NCI-H748 (cell line): Measurements from ENCODE around the gene CSNK1A1.

Experiments used
- DNase-seq: peaks from one replicate; lab custom pipeline; 2025; ENCODE audit not compliant: unreplicated experiment; lab: John Stamatoyannopoulos, UW

CSNK1A1 gene

DNA sequence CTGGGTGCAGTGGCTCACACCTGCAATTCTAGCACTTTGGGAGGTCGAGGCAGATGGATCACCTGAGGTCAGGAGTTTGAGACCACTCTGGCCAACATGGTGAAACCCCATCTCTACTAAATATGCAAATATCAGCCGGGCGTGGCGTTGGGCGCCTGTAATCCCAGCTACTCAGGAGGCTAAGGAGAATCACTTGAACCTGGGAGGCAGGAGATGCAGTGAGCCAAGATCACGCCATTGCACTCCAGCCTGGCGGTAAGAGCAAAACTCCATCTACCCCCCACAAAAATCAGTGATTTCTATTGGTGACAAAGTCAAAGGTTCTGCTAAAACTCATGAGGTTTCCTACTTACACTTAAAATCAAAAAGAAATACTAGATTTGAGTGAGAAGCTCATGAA is 18.8 kb downstream of the CSNK1A1 start:
- DNase-seq, result no peak

DNA sequence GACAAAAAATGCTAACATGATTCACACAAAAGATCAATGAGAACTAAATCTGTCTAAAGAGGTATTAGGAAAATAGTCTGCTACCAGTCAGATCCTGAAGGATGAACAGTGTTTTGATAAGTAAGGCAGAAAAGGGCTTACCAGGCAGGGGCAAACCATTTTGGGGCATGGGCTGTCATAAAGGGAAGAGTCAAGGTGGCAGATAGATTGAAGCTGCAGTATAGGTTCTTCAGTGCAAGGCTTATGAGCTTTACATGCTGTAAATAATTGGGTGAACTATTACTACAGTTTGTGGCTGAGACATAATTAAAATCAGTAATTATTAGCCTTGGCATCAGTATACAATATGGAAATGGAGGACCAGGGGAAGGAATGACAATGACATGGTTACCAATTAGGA is 21.8 kb downstream of the CSNK1A1 start:
- no peak for DNase-seq

DNA sequence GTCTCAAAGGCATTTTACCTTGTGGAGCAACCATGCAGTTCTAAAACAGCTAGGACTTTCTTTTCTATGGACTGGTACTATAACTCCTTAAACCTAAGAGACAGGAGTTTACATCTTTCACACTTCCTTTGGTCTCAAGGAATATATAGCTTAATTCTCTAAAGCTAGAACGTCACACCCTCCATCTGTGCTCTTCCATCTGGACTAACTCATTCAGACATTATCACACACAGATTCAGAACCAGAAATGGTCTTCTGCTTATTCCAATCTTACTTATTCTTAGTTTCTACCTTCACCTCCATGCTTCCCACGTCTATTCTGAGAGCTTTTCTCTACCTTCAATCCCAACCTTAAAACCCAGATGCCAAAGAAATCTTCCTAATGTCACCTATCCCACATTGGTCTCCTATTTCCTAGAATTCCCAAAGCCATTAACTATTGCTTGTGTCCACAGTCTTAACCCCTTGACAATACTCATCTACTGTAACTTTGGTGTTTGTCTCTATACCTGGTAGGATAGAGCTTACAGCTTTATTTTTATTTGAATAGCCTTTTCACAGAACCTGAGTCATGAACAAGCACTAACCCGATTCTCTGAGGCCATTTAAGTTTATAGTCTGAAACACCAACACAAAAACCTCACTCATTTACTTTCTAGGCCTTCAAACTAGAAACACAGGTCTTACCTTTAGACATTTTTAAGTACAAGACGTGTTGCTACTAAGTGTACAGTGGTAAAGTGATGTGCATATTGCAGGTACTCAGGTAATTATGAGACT is 22.8 kb downstream of the CSNK1A1 start:
- no peak for DNase-seq

DNA sequence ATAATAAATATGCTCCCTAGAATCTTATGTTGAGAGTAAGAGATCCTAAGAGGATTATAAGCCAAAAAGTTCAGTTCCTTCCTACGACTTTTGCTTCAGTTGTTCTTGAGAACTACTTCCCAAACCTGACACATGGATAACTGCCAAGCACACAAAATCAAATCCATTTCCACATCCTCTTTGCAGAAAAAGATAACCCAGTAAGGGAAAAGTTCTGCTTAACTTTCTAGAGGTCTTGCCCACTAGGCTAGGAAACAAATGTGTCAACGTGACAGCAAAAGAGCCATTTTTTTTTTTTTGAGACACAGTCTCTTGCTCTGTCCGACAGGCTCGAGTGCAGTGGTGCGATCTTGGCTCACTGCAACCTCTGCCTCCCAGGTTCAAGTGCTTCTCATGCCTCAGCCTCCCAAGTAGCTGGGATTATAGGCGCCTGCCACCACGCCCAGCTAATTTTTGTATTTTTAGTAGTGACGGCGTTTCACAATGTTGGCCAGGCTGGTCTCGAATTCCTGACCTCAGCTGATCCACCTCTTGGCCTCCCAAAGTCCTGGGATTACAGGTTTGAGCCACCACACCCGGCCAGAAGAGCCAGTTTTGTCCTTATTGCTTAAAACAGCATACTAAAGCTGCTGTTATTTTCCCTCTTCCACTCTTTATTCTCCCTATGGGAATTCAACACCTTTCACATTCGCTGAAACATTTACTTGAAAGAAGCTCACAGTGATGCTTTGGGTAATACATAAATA is 24.2 kb downstream of the CSNK1A1 start:
- DNase-seq, result no peak

DNA sequence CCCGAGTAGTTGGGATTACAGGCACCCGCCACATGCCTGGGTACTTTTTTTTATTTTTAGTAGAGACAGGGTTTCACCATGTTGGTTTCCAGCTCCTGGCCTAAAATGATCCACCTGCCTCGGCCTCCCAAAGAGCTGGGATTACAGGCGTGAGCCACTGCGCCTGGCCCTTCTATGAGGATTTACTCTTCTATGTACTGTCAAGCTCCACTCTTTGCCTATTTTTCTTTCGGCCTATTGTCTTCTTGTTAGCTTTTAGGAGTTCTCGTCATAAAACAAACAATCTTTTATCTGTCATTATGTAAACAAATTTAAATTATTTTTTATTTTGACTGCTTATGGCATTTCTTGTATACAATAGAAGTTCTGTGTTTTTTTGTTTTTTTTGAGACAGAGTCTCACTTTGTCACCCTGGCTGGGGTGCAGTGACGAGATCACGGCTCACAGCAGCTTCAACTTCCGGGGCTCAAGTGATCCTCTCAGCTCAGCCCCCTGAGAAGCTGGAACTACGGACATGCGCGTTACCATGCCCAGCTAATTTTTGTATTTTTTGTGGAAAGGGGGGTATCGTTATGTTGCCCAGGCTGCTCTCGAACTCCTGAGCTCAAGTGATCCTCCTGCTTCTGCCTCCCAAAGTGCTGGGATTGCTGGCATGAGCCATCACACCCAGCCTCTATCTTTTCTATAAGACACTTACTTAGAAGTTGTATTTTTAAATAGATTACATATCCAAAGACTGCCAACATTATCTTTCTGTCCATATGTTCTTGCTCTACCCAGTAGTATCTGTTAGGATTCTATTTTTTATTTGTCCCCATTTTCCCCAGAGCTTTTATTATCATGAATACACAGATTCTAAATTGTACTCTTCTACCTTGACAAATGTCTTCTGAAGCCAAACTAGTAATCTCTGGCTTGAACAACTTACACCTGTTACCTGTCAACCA is 29.2 kb downstream of the CSNK1A1 start:
- DNase-seq, result no peak

DNA sequence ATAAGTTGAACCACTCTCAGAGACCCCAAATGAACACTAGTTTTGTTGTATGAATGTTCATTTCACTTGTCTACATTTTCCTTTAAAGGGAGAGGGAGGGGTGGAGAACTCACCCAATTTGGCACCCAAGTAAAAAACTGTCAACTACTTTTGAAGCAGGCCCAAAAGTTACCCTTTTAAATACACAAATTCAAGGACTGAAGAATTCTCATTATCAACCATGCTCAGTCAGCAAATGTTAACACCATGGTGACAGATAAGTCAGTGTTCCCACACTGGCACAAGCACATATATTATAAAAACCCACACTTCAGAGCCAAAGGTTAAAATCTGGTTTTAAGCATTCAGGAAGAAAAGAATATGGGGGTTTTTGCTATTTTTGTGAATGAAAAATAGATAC is 31.6 kb downstream of the CSNK1A1 start:
- DNase-seq, result no peak

DNA sequence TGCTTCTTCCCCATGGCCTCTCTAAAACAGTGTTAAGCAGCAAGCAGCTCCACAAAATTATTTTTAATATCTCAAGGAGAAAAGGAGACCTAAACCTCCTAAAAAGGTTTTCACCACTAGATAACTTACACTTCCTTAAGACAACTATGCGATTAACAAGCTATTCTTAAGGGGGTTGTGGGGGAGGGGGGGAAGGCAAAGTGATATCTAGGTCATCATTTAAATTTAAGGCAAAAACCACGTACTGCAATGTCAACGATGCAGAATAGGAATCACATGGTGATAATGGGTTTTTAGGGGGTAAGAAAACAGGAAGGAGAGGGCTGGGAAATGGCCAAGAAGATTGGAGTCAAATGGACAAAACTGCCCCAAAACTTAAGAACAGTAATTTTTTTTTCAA is 32.6 kb downstream of the CSNK1A1 start:
- no peak for DNase-seq

DNA sequence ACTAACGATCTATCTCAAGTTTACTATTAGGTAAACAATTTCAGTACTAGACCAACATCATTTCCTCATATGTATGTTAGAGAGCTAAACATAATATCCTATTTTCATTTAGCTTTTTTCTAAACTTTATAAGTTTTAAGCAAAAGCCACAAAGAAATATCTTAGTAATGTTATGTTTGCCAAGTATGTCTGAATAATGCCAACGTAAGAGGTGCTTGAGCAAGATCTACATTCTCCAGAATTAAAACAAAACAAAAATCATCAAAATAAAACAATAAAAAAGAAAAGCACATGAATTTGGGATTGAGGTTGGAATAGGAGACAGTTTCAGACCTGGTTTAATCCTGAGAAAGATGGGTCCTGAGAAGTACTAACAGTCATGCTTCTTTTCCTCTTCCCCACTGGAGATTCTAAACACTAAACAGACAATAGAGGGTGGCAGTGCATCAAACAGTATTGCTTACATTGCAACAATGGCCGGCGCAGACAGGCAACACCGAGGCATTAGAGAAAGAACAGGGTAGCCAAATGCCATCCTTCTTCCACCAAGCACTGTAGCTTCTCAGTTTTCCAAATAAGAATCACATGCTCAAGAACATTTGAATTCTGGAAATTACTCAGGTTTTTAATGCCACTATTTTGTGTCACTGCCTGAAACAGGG is 33.6 kb downstream of the CSNK1A1 start:
- no peak for DNase-seq

DNA sequence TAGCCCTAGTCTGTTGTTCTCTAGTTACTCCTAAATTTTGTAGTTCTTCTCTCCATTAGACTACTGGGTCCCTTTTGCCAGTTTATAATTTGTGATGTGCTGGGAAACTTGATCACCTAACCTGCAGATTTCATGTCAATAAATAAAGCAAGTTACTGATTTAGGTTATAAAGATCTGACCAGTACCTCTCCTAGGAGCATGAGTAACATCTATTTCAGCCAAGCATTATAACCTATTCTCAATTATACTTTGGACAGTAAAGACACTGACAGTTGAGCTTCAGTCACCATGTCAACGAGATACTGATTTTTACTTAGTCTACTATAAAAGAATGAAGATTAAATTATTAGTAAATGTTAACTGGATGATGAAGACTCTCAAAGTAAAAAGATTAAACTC is 36.7 kb downstream of the CSNK1A1 start:
- no peak for DNase-seq

DNA sequence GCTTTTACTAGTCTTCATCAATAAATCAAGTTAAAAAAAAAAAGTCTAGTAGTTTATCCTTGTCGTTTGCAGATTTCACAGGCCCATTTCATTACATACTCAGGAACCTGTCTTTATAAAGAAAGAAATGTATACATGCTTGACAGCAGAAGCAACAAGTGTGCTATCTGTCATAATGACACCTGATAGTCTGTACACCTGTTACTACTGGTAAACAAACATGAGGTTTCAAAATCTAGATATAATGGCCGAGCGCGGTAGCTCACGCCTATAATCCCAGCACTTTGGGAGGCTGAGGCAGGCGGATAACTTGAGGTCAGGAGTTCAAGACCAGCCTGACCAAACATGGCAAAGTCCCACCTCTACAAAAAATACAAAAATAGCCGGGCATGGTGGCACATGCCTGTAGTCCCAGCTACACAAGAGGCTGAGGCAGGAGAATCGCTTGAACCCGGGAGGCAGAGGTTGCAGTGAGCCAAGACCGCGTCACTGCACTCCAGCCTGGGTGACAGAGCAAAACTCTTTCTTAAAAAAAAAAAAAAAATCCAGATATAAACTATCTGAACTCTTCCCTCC is 37.8 kb downstream of the CSNK1A1 start:
- DNase-seq, result peak; percentile 10

DNA sequence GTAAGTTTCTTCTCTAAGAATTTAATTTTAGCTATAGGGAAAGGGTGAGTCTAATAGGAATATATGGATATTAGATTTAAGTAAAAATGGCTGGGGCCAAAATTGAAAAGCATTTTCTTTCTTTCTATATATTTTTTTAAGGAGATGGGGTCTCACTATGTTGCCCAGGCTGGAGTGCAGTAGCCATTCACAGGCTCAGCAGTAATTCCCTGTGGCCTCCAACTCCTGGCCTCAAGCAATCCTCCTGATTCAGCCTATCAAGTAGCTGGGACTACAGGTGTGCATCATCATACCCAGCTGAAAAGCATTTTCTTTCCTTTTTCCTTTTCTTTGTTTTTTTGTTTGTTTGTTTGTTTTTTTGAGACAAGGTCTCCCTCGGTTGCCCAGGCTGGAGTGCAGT is 41.1 kb downstream of the CSNK1A1 start:
- DNase-seq, result no peak

DNA sequence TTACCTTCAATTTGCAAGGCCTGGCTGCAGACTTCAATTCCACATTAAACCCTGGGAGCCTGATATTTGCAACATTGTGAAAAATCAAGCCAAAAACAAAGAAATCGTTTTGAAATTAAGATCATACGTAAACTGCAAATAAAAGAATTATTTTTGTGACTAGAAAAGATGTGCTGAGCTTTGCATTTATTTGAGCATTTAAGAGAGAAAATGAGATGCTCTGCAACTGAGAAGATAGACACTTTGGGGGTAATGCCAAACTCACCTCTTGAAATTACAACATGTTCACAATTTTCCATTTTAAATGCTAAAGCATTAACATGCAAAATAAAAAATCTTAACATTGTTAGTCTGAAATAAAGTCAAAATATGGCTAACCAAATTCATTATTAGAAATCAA is 46.6 kb downstream of the CSNK1A1 start:
- no peak for DNase-seq

DNA sequence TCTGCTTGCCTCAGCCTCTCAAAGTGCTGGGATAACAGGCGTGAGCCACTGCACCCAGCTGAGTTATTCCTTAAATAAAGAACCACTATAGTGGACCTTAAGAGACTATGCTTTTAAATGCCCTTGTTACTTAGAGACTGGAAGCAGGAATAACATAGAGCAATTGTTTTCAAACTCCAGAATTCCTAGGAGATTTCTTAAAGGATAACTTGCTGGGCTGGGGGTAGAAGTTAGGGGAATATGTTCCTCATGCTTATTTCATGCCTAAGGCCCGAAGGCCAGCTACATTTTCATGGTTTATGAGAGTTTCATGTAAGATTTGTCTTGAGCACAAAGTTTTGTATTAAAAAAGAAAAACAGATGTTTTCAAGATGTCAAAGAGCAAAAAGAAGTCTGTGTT is 48.2 kb downstream of the CSNK1A1 start:
- DNase-seq, result no peak

DNA sequence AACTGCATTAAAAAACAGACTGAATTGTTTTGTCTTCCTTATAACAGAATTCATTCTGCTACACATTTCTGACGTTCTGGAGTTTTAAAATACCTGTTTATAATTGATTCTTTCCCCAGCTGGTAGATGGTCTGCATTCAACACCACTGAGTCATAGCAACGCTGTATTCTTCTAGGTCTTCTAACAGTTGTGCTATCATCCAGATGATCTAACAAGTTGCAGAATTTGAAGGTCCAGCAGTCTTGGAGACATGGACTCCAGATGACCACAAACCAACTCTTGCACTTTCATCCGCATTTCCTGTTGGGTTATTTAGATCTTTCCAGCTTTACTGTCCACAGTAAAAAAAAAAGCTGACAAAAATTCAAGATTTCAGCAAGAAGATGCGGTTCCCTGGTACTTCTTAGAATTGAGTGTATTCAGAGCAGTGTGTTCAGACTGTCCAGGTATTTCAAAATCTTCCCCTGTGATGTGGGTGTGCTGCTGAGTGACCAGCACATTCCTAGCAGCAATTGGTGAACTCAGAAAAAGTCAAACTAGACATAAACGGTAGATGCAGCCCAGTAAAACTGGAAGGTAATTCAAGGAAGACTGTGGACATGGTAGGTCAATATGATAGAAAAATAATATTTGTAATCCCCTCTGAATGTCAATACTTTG is 50.2 kb downstream of the CSNK1A1 start:
- no peak for DNase-seq

DNA sequence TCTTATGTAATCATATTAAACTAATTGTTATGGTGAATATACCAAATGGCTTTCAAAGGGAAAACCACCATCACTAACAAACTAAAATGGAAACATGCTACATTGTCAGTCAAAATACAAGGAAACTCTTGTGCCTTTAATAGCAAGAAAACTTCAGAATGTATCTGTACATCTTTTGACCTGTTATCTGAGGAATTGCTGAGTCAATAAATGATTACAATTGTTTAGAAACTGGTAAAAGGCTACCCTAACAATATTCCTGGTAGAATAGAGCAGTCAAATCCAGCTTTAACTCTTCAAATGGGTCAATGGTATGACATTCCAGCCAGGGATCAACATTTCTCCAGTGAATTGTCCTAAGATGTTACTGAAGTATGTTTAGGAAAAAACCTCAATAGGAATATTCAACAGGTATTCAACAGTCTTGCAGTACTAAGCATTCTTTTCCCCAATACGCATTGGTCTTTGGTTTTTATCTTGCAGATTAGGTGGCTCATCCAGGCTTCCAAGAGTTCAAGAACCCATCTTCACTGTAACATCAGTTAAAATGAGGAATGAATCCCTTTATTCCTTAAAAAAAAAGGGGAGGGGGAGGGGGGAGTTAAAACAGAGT is 52.4 kb downstream of the CSNK1A1 start:
- DNase-seq, result no peak

DNA sequence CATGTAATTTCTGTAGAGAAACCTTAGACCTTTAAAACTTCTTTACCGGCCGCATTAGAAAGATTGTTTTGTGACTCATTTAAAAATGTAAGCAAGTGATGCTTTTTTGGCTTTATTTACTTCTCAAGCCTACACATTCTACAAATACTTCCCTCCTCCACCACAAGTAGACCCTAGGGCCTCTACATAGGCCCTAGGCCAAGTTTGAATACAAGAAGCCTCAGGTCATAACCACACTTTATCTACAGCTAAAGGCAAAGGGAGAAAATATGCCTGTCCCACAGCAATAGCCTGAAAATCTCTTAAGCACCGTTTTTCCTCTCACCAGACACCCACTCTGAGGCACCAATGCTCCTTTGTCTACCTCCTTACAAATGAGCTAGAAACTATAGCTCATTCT is 53.9 kb downstream of the CSNK1A1 start:
- no peak for DNase-seq

DNA sequence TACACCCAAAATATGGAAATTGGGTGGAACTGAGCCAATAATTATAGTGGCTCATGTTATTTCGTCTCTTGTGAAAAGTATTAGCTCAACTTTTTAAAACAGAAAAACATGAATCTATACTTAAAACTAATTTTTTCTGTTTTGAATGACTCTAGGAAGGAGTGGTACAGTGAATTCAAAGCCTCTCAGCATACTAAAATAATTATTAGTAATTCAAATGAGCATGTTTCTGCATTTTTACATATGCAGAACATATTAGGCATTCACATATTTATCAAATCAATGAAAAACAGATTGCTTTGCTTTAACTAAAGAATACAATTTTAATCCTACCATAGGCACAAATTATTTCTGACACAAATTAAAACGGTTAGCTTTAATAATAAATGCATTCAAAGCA is 54.3 kb downstream of the CSNK1A1 start:
- no peak for DNase-seq

DNA sequence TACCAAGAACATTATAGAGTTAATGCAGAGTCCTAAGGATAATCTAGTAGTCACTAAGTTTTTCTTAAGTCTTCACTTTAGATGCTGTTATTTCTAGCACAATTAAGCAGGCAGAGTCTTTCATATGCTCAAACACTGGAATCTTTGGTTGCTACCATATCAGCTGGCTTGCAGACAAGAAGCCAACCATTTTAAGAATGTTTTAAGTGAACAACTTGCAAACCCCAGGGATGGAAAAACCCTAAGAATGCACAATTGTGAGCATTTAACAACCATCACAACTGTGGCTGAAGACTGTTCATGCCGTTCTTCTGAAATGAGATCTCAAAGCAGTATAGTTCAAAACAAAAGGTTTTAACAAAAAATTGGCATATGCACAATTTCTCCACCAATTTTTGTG is 55.1 kb downstream of the CSNK1A1 start:
- DNase-seq, result no peak

DNA sequence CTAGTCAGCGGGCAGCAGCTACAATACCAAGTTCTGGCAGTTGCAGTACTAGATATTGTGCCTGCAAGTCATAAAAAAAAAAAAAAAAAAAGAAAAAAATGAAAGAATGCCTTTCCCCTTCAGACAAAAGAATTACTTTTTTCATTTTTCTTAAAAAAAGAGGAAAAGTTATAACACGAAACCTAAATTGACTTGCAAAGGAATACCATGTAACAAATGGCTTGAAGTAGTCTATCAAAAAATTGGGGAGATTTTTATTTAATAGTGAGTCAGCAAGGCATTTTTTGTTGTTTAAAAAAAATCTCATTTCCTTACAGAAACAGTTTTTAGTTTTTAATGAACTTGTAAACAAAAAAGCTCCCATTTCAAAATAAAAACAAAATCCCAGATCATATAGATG is 55.6 kb downstream of the CSNK1A1 start:
- DNase-seq, result no peak

DNA sequence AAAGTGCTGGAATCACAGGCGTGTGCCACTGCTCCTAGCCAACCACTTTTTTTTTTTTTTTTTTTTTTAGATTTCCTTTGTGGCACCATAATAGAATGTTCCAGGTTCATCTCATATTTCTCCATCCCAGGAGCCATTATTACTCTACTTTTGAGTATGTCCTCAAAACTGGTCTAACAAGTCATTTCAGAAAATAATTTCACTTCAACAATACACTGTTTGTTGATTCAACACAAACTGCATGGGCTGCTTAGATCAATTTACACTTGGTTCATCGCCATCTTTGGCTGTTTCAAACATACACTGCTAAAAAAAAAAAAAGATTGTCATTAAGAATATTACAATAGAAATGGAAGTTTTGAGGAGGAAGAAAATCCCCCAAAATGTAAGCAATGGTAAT is 57.9 kb downstream of the CSNK1A1 start:
- peak; percentile 92 for DNase-seq
